A673 (cell line): ENCODE data around the gene CTF1. TPM values are rescaled to one million over a fixed set of nuclear protein-coding genes. Genes with fewer than 3 reads are reported as not detected.

Experiments used
- BruUV-seq: library from RNA; stranded (reverse); fragments of 400-500 nt; replicated peaks from 2 replicates; lab custom pipeline; 2021; lab: Mats Ljungman, UMichigan
- CTCF ChIA-PET: fragments of 300-600 bp; sonication (Branson Sonifier 250); formaldehyde crosslinking; loops from one replicate; lab custom pipeline; 2022; ENCODE audit warnings: antibody characterized with exemption; lab: Charles Lee
- POLR2A ChIA-PET: fragments of 300-600 bp; sonication (Branson Sonifier 250); formaldehyde crosslinking; loops from one replicate; lab custom pipeline; 2022; ENCODE audit warnings: antibody characterized with exemption; ENCODE audit not compliant: low non-redundant PET; lab: Charles Lee
- DNase-seq: peaks from one replicate; pipeline ENCODE4 v3.0.0-alpha.2; 2015; ENCODE audit warnings: low spot score
- H3K27ac ChIP-seq: fragments of 200-600 bp; sonication (generic); 2 replicates; pipeline ENCODE4 v1.5.1; 2016; ENCODE audit warnings: mixed run types, low read depth, mild to moderate bottlenecking, mixed read lengths, antibody characterized with exemption, low read length; ENCODE audit not compliant: poor library complexity, severe bottlenecking
- H3K27me3 ChIP-seq: fragments of 200-600 bp; sonication (generic); replicated peaks from 2 replicates; pipeline ENCODE4 v1.6.1; 2017; ENCODE audit warnings: mixed run types, low read depth, mild to moderate bottlenecking, mixed read lengths, antibody characterized with exemption, low read length; ENCODE audit not compliant: insufficient read depth, poor library complexity
- H3K36me3 ChIP-seq: fragments of 200-600 bp; sonication (generic); 2 replicates; pipeline ENCODE4 v1.6.1; 2016; ENCODE audit warnings: mixed run types, mild to moderate bottlenecking, mixed read lengths, antibody characterized with exemption, low read length; ENCODE audit not compliant: insufficient read depth, poor library complexity, severe bottlenecking
- H3K4me1 ChIP-seq: fragments of 200-600 bp; sonication (generic); 2 replicates; pipeline ENCODE4 v1.6.1; 2017; ENCODE audit warnings: mixed run types, mild to moderate bottlenecking, mixed read lengths, antibody characterized with exemption, low read length; ENCODE audit not compliant: insufficient read depth, poor library complexity, severe bottlenecking
- H3K4me3 ChIP-seq: fragments of 200-600 bp; sonication (generic); 2 replicates; pipeline ENCODE4 v1.5.1; 2016; ENCODE audit warnings: low read depth, mixed run types, mild to moderate bottlenecking, mixed read lengths, low read length; ENCODE audit not compliant: poor library complexity, severe bottlenecking
- H3K9me3 ChIP-seq: fragments of 200-600 bp; sonication (generic); 2 replicates; pipeline ENCODE4 v1.6.1; 2016; ENCODE audit warnings: mixed run types, low read depth, mild to moderate bottlenecking, mixed read lengths, antibody characterized with exemption, low read length; ENCODE audit not compliant: poor library complexity, severe bottlenecking
- CTCF ChIP-seq: fragments of 300-800, 200-600 bp; sonication (generic); conservative IDR thresholded peaks from 2 replicates; pipeline ENCODE4 v1.5.1; 2017; ENCODE audit warnings: low read depth, mild to moderate bottlenecking, antibody characterized with exemption, low read length, moderate library complexity, mixed read lengths
- EZH2 ChIP-seq: fragments of 200-600 bp; sonication (generic); IDR thresholded peaks from 2 replicates; pipeline ENCODE4 v1.6.1; 2017; ENCODE audit warnings: borderline replicate concordance, low read depth, mild to moderate bottlenecking, mixed read lengths, antibody characterized with exemption, low read length; ENCODE audit not compliant: poor library complexity, severe bottlenecking
- intact Hi-C: fragments of 100-400 bp; cut with micrococcal nuclease; formaldehyde crosslinking; loops from one replicate; pipeline ENCODE4 v1.10.0; 2022; ENCODE audit not compliant: unreplicated experiment
- total RNA-seq: library from RNA; stranded (reverse); gene quantifications from 2 replicates; pipeline ENCODE4 v1.2.3, GENCODE V29; 2021

The CTF1 gene
- total RNA-seq, 1 experiment from 2014 or later, result 1.4 TPM

GRCh38 chr16:30920891-30921290, 24.5 kb downstream of the CTF1 start:
- Histone ChIP-seq H3K27me3 (no peaks in the 10 kb centered on the region), H3K27ac (no peak overlapping the region), H3K9me3 (no peaks in the 10 kb centered on the region), H3K4me1 (peaks cover 9% of the 10 kb centered on the region), H3K4me3 (no peak overlapping the region), H3K36me3 (no peaks in the 10 kb centered on the region)
- no TSS peak for BruUV-seq
- POLR2A ChIA-PET, result no interaction called here
- CTCF ChIA-PET, result interaction anchor here (1.7 kb wide), 1 partner anchor 76 kb away, joined by 6 read pairs; no protein-coding TSS in a partner anchor
- TF ChIP-seq EZH2 (no peak), CTCF (no peak)
- intact Hi-C loops, result loop anchor here (1.0 to 5.0 kb wide), 3 partner anchors 77 to 174 kb away; partner anchors contain the start of gene PHKG2
- no peak for DNase-seq

GRCh38 chr16:30921459-30921747, 25.0 kb downstream of the CTF1 start:
- no peak for TF ChIP-seq CTCF
- no peak for TF ChIP-seq EZH2
- DNase-seq, result no peak
- Histone ChIP-seq H3K9me3 (no peaks in the 10 kb centered on the region), H3K4me3 (peak overlapping the region; percentile 64), H3K27ac (no peak overlapping the region), H3K4me1 (peaks cover 9% of the 10 kb centered on the region), H3K27me3 (no peaks in the 10 kb centered on the region), H3K36me3 (no peaks in the 10 kb centered on the region)
- intact Hi-C loops, result loop anchor here (1.0 to 5.0 kb wide), 3 partner anchors 77 to 174 kb away; partner anchors contain the start of gene PHKG2
- no TSS peak for BruUV-seq
- POLR2A ChIA-PET, result no interaction called here
- CTCF ChIA-PET, result interaction anchor here (1.7 kb wide), 1 partner anchor 77 kb away, joined by 6 read pairs; no protein-coding TSS in a partner anchor

- peak overlapping the region; percentile 64 for H3K4me3 ChIP-seq
- TF ChIP-seq CTCF (peak; percentile 94), EZH2 (no peak)
- BruUV-seq, result no TSS peak
- CTCF ChIA-PET, result interaction anchor here (0.7 kb wide), 1 partner anchor 77 kb away, joined by 3 read pairs; no protein-coding TSS in a partner anchor
- H3K27ac ChIP-seq, result peak overlapping the region; percentile 72
- POLR2A ChIA-PET, result no interaction called here
- H3K4me1 ChIP-seq, result peaks cover 9% of the 10 kb centered on the region
- no peaks in the 10 kb centered on the region for H3K9me3 ChIP-seq
- peak; percentile 95 for DNase-seq
- intact Hi-C loops, result loop anchor here (1.0 to 5.0 kb wide), 4 partner anchors 46 to 175 kb away; partner anchors contain the start of gene PHKG2
- no peaks in the 10 kb centered on the region for H3K27me3 ChIP-seq
- H3K36me3 ChIP-seq, result no peaks in the 10 kb centered on the region
Measured at GRCh38 chr16:30921748-30922419, 25.5 kb downstream of the CTF1 start.
